RWPE2 (cell line): Measurements from ENCODE around the gene IRX3.

Experiments used
- ATAC-seq: fragments of 200-7000 bp; cut with Tn5 transposase; 3 replicates; pipeline ENCODE4 v1.9.1; 2021; ENCODE audit warnings: low read depth
- DNase-seq: peaks from one replicate; pipeline ENCODE4 v3.0.0-alpha.2; 2020; ENCODE audit warnings: low spot score
- H3K27ac ChIP-seq: fragments of 450-650 bp; 2 replicates; pipeline ENCODE4 v1.5.1; 2017; ENCODE audit warnings: mild to moderate bottlenecking; ENCODE audit not compliant: poor library complexity, severe bottlenecking
- H3K27me3 ChIP-seq: fragments of 250-450 bp; sonication (Bioruptor Pico); 2 replicates; pipeline ENCODE4 v1.5.1; 2021; ENCODE audit warnings: mild to moderate bottlenecking, moderate library complexity; ENCODE audit not compliant: insufficient read depth, poor library complexity, severe bottlenecking
- H3K36me3 ChIP-seq: fragments of 250-450 bp; sonication (Bioruptor Pico); 2 replicates; pipeline ENCODE4 v1.5.1; 2020; ENCODE audit warnings: low read depth, mild to moderate bottlenecking, moderate library complexity
- H3K4me1 ChIP-seq: fragments of 250-450 bp; sonication (Bioruptor Pico); 2 replicates; pipeline ENCODE4 v1.5.1; 2021; ENCODE audit warnings: mild to moderate bottlenecking, moderate library complexity; ENCODE audit not compliant: insufficient read depth, poor library complexity, severe bottlenecking
- H3K4me3 ChIP-seq: fragments of 250-450 bp; sonication (Bioruptor Pico); 2 replicates; pipeline ENCODE4 v1.5.1; 2021; ENCODE audit warnings: mild to moderate bottlenecking, moderate library complexity; ENCODE audit not compliant: severe bottlenecking
- H3K9me3 ChIP-seq: fragments of 250-450 bp; sonication (Bioruptor Pico); 2 replicates; pipeline ENCODE4 v1.5.1; 2021; ENCODE audit warnings: mild to moderate bottlenecking, moderate library complexity; ENCODE audit not compliant: severe bottlenecking
- TF ChIP-seq, protein P1 (sequence below): fragments of 450-650 bp; IDR thresholded peaks from one replicate; pipeline ENCODE4 v1.5.1; 2017; ENCODE audit warnings: mild to moderate bottlenecking, moderate library complexity; ENCODE audit not compliant: poor library complexity, severe bottlenecking

The IRX3 gene

DNA sequence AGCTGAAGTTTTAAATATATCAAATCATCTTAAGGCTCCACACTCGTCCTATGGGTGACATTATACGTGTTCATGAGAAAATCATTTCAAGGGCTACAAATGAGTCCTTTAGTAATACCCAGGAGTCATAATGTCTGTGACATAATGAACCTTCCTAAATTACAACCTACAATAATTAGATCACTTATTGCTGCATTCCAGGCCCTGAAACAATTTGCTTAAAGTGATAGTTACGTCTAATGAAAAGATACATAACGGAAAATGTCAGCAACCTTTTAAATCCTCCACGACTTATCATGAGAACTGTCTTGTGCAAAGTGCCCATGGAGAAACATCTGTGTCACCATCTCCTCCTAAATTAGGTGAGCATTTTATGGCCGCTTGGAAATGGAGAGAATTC, 43.4 kb downstream of the IRX3 start:
- Histone ChIP-seq H3K36me3 (no peaks in the 10 kb centered on the region), H3K27ac (no peak overlapping the region), H3K4me3 (no peak overlapping the region), H3K27me3 (no peaks in the 10 kb centered on the region), H3K4me1 (no peaks in the 10 kb centered on the region), H3K9me3 (no peaks in the 10 kb centered on the region)
- TF ChIP-seq, protein P1, sequence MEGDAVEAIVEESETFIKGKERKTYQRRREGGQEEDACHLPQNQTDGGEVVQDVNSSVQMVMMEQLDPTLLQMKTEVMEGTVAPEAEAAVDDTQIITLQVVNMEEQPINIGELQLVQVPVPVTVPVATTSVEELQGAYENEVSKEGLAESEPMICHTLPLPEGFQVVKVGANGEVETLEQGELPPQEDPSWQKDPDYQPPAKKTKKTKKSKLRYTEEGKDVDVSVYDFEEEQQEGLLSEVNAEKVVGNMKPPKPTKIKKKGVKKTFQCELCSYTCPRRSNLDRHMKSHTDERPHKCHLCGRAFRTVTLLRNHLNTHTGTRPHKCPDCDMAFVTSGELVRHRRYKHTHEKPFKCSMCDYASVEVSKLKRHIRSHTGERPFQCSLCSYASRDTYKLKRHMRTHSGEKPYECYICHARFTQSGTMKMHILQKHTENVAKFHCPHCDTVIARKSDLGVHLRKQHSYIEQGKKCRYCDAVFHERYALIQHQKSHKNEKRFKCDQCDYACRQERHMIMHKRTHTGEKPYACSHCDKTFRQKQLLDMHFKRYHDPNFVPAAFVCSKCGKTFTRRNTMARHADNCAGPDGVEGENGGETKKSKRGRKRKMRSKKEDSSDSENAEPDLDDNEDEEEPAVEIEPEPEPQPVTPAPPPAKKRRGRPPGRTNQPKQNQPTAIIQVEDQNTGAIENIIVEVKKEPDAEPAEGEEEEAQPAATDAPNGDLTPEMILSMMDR = no peak
- ATAC-seq (no peak), DNase-seq (no peak)

DNA sequence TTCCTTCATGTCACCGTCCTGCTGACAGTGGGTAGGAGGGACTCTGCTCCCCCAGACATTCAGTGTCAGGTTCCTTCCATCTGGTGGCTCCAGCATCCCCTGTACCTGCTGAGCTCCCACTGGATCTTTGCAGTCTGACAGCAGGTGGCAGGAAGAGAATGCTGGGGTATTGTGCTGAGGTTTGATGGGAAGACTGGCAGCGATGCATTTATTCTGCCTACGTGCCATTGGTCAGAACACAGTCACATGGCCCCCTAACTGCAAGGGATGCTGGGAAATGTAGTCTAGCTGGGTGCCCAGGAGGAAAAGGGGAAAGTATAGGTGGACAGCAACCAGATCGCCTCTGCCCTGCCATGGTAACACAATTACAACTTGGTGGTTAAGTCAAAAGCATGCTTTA, 44.4 kb downstream of the IRX3 start:
- TF ChIP-seq, protein P1 = no peak
- Histone ChIP-seq H3K27ac (no peak overlapping the region), H3K9me3 (no peaks in the 10 kb centered on the region), H3K4me1 (no peaks in the 10 kb centered on the region), H3K36me3 (no peaks in the 10 kb centered on the region), H3K4me3 (no peak overlapping the region), H3K27me3 (no peaks in the 10 kb centered on the region)
- DNase-seq (no peak), ATAC-seq (peak; percentile 48)

DNA sequence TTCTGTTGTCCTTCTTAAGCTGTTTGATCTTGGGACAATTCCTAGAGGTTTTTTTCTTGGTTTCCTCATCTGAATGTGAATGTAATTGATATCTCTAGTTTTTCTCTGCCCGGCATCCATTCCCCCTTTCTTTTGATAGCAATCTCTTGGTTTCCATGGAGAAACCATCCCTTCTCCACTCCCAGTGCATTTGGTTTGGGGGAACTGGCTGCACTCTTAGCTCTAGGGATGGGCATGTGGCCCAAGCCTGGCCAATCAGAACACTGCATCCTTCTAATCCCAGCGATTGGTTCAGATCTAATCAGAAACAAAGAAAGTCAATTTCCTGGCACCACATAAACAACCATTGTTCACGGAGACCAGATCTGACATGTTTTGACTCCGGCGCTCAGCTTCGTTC, 45.1 kb downstream of the IRX3 start:
- Histone ChIP-seq H3K36me3 (no peaks in the 10 kb centered on the region), H3K4me1 (no peaks in the 10 kb centered on the region), H3K27me3 (no peaks in the 10 kb centered on the region), H3K9me3 (no peaks in the 10 kb centered on the region), H3K4me3 (no peak overlapping the region), H3K27ac (no peak overlapping the region)
- ATAC-seq = no peak
- TF ChIP-seq, protein P1 = no peak
- DNase-seq = no peak

DNA sequence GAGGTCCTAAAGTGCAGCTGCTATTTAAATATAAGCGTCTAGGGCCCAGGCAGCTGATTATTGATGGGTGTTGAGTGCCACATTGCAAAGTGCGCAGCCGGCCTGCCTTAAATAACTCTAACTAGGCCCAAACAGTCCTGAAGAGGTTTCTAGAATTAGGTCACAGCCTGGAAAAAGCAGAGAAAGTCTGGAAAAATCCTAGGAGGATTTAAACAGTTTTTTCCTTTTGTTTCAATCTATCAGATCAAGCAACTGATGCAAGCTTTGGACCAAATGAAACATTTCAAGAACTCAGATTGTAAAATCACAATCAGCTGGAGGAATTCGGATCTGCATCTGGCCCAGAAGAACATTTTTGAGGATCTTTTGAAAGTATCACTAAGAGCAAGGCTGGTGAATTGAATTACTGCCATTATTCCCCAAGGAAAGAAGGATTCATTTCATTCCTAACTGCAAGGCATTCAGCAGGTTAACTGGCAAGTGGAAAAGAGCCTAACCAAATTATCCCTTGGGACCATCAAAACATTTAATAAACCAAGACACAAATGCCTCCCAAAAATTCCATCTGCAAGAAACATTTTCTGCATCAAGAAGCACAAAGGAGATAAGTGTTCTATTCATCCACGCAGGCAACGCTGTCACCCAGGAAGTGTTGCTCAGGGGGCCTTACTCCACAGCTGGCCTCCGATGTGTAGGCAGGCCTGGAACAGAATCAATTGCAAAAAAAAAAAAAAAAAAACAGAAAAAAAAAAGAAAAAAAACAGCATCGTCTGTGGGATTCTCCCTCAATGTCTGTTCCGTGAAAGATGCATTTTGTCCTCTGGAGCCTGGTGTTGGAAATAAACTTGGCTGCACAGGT, 46.1 kb downstream of the IRX3 start:
- no peaks in the 10 kb centered on the region for H3K4me1 ChIP-seq
- no peak overlapping the region for H3K4me3 ChIP-seq
- H3K27me3 ChIP-seq = no peaks in the 10 kb centered on the region
- TF ChIP-seq, protein P1 = no peak
- H3K27ac ChIP-seq = no peak overlapping the region
- no peaks in the 10 kb centered on the region for H3K9me3 ChIP-seq
- H3K36me3 ChIP-seq = no peaks in the 10 kb centered on the region
- ATAC-seq (no peak), DNase-seq (no peak)

DNA sequence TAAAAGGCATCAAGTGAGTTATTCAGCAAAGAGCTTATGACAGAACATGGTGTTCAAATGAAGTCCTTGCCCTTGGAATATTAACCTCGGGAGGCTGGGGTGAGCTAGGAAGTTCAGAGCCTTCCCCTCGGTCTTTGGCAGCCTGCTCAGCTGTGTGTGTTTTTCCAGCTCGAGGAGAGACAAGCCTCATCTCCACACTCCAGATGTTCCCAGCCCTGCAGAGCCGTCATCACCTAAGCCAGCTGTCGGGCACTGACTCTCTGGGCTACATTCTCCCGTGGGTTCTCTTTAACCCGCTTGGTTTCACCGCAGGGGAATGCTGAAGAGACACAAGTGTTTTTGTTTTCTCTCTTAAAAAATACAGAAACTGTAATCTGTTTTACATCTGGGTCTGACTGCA, 47.1 kb downstream of the IRX3 start:
- TF ChIP-seq, protein P1 = no peak
- no peak overlapping the region for H3K27ac ChIP-seq
- no peaks in the 10 kb centered on the region for H3K4me1 ChIP-seq
- DNase-seq = no peak
- H3K9me3 ChIP-seq = no peaks in the 10 kb centered on the region
- no peaks in the 10 kb centered on the region for H3K27me3 ChIP-seq
- no peak overlapping the region for H3K4me3 ChIP-seq
- no peak for ATAC-seq
- no peaks in the 10 kb centered on the region for H3K36me3 ChIP-seq
